Non-pigmented ciliary epithelial cell (primary cell): ENCODE data around the gene MPO.

Experiments used
- DNase-seq: peaks from one replicate; pipeline ENCODE4 v3.0.0-alpha.2; 2010; ENCODE audit warnings: low read depth

The MPO gene, protein sequence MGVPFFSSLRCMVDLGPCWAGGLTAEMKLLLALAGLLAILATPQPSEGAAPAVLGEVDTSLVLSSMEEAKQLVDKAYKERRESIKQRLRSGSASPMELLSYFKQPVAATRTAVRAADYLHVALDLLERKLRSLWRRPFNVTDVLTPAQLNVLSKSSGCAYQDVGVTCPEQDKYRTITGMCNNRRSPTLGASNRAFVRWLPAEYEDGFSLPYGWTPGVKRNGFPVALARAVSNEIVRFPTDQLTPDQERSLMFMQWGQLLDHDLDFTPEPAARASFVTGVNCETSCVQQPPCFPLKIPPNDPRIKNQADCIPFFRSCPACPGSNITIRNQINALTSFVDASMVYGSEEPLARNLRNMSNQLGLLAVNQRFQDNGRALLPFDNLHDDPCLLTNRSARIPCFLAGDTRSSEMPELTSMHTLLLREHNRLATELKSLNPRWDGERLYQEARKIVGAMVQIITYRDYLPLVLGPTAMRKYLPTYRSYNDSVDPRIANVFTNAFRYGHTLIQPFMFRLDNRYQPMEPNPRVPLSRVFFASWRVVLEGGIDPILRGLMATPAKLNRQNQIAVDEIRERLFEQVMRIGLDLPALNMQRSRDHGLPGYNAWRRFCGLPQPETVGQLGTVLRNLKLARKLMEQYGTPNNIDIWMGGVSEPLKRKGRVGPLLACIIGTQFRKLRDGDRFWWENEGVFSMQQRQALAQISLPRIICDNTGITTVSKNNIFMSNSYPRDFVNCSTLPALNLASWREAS

DNA sequence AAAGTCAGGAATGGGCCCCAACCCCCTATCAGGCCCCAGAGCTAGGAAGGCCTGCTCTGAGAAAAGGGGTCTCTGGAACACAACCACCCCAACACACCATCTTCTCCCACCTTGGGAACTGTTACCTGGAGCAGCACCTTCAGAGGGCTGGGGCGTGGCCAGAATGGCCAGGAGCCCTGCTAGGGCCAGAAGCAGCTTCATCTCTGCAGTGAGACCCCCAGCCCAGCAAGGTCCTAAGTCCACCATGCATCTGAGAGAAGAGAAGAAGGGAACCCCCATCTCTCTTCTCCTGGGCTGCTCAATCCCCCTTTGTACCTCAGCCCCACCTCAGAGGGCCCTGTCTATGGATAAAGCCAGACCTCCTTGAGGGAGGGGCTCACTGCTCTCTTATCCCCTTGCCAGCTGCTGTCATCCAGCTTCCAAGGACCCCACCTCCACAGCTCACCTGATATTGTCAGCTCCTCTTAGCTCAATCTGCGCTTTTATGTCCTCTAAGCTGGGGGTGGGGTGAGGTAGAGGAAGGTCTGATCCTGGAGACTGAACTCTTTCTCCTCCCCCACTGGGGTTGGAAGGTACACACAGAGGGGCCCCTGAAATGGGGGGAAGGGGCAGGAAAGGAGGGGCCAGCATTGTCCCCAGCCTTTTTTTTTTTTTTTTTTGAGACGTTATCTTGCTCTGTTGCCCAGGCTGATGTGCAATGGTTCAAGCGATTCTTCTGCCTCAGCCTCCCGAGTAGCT is at the start of gene MPO:
MPO (minus strand) TSS at position 456 of the 738 bp plus-strand sequence; CDS start at position 279, 177 bp downstream.
- DNase-seq, result no peak

DNA sequence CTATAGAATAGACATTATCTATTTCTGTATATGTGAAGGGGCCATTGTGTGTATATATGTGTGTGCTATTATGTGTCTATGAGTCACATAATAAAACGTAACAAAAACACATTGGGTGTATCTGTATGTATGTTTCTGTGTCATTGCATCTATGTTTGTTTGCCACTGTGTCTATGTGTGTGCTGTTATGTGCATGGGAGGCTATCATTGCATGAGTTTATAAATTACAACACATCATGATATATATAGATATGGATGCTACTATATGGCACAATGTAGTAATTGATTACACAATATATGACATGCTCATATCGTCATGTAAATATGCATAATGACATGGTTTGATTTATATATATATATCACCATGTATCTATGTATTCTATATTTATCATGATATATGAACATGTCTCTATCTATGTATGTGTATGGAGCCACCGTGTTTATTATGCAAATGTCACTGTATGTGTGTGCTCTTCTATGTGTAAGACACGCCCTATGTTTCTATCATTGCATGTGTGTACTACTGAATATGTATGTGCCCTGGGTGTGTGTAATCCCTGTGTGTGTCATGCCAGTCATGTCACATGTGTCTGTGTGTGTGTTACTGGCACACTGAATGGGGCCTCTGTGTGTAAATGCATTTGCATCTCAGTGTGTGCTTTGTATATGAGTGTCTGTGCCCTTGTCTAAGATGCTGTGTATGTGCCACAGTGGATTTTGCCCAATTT is 49.2 kb upstream of the MPO start:
- no peak for DNase-seq

GRCh38 chr17:58329035-58329809 is 48.5 kb upstream of the MPO start:
- no peak for DNase-seq

DNA sequence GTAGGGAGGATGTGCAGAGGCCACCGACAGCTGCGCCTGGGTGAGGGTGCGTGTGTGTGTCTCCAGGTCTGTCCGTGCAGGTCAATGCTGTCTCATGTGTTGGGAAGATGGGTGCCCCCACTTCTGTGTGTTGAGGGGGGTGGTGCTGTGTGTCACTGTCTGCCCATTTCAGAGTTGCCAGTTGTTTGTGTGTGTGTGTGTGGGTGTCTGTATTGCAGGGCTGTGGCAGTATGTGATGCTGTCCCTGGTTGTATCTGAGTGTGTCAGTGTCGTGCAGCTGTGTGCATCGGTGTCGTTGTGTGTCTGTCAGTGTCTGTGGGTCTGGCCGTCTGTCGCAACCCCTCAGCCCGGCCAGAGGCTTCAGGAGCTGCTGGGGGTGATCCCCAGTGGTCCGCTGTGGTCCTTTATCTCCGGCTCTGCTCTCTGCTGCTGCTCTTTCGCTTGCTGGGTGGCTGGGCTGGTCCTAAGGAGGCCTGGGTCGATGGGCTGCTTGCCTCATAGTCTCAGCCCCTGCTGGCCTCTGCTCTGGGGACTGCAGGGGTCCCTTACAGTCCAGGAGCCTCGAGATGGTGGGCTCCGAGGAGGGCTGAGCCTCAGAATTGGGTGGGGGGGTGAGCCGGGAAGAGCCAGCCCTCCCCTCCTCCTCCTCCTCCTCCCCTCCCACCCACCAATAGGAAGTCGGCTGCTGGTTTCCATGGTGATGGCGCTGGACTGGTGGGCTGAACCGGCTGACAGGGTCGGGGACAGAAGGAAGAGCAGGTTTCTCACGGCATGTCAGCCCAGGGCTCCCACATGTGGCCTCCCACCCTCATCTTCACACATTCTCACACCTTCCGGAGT is 47.7 kb upstream of the MPO start, which contains the start of gene TSPOAP1:
TSPOAP1 (minus strand) TSS at position 601 of the 840 bp plus-strand sequence. CDS start 875 bp downstream, outside the sequence.
- no peak for DNase-seq

GRCh38 chr17:58327363-58328194 is 46.8 kb upstream of the MPO start:
- DNase-seq, result no peak

GRCh38 chr17:58326609-58327362 is 46.1 kb upstream of the MPO start:
- DNase-seq, result no peak

- no peak for DNase-seq
Observed at GRCh38 chr17:58325976-58326468, 45.3 kb upstream of the MPO start.

GRCh38 chr17:58325289-58325726 is 44.6 kb upstream of the MPO start:
- no peak for DNase-seq

GRCh38 chr17:58324409-58325288 is 43.9 kb upstream of the MPO start:
- no peak for DNase-seq

GRCh38 chr17:58324056-58324408 is 43.3 kb upstream of the MPO start:
- no peak for DNase-seq

DNA sequence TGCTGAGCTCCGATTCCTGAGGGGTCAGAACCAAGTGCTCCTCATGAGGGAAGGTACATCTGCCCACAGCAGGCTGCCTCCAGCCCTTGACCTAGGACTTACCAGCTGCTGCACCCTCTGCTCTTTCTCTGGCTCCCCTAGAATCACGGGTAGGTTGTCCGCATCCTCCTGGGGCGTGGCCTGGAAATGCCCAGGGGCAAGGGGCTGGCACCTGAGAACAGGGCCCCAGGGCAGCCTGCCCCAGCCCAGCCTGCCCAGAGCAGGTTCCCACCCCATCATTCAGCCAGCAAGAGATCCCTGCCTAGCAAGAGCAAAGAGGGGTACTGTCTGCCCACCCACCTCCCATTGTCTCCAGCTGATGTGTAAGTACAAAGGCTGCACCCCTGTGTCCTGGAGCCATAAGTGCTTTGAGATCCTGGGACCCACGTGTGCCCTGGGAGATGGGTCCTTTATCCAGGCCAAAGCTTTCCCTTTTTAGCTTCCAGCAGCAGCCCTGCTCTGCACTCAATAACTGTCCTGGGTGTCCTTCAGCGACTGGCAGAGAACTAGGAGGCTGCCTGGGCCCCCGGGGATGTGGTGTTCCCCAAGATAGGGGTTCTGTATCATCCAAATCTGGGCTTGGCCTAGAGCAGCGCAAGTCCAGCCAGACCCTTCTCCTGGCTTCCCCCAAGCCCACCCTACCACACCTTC is 42.8 kb upstream of the MPO start:
- no peak for DNase-seq

DNA sequence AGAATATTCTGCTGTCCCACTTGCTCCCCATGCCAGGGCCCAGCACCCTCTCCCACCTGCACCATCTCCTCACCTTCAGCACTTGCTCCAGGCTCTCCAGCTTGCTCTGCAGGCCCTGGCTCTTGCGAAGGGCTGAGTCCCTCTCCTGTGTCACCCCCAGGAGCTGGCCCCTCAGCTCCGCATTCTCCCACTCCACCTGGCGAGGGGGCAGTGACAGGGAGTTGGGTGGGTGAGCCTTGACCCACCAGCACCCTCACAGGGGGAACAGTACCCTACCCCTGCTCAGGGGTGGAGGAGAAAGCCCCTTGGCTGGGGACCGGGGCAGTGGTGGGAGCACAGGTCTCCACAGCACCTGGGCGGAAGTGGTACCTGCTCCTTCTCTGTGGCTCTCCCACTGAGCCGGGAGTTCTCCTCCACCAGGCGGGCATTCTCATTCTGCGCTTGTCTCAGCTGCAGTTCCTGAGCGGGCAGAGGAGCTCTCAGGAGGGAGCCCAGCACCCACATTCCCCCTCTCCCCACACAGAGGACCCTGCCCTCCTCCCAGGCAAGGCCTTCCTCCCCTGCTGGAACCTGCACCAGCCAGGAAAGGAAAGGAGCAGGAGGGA is 41.9 kb upstream of the MPO start:
- DNase-seq, result no peak

DNA sequence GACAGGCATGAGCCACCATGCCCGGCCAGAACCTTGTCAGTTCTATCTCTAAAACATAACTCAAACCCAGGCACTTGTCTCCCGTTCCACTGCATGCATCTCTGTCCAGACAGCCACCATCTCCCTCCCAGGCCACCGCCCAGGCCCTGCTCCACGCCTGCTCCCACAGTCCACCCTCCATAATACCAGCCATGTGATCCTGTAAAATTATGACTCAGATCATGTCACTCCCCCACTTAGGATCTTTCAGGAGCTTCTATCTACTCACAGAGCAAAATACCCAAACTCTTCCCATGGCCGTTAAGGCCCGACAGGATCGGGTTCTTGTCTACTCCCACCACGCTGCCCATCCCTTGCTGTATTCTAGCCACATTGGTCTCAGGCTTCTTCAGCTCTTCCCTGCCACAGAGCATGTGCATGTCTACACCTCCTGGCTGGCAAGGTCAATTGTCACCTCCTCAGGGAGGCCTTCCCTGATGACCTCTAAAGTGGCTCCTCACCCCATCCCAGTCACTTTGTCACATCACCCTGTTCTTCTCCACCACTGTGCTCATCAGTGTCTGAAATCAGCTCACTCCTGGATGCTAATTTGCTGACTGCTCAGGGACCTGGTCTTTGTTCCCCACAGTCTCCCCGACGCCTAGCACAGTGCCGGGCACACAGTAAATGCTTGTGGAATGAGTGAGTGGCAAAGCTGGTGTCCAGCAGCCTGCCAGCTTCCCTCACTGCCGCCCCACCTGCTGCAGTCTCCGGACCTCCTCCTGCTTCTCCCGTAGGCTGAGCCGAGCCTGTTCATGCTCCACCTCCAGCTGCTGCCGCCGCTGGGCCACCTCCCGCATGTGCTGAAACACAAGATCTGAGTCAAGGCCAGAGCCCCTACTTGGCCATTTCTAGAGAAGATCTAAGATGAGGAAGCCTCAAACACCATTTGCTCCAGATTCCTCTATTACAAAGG is 41.1 kb upstream of the MPO start:
- no peak for DNase-seq

DNA sequence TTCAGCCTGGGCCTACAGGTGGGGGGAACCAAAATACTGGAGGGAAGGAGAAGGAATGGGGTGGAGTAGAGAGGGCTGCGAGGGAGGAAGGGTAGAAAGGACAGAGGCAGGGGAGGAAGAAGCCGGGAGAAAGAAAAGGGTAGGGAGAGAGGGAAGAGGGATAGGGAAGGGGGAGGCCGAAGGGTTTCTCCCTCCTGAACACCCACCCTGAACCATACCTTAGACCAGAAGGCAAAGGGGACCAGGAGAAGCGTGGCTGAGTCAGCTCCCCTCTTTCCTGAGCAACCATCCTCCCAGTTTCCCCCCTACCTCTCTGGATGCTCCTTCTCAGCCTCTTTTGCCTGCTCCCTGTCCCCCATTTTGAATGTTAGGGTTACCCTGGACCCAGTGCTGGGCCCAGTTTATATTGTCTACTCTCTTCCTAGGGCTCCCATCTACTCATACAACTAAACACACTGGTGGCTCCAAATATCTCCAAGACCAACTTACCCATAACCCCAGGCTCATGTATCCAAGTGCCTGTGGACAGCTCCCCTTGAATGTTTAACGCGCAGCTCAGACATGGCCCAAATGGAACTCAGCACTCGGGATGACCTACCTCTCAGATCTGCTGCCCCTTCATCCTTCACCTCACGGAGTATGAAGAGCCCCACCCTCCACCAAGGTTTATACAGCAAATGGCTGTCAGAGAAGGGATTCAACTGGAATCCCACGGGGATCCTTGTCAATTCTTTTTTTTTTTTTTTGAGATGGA is 40.0 kb upstream of the MPO start:
- no peak for DNase-seq
